ENCODE measurements around the gene INPP5A.
"Not testable (repeated sequence)": the region's sequence is repeated elsewhere in the genome, so short reads cannot be mapped to it uniquely, and the experiment has no call there.

Gene INPP5A

DNA sequence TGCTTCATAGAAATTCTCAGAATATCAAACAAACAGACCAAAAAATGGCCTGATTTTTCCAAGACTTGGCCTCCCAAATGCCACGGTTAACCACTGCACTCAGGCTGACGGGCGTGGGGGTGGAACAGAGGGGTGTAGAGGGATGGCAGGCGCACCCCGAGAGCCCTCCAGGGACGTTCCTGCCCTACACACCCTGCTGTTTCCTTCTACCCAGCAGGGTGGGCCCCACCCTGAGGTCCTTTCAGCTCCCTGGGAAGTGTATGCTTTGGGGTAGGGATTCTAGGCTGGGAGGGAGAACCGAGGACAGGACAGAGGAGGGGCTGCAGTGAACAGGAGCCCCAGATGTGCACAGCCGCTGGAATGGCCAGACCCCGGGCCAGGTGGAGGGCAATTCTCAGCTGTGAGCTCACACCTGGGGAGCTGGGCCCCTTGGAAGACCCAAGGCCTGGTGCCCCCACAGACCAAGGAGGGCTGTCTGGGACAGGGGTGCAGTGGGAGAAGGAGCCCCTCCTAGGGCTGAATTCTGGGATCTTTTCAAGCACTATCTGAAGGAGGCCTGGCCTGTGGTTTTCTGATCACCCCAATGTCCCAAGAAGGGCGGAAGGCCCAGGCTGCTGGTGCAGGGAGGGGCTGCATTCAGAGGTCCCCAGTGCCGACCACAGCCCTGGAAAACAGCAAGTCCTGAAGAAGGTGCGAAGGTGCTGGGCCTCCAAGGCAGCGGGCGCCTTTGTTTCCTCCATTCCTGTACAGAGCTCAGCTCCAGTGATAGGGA lies 32.9 kb upstream of the INPP5A start:
- DNase-seq (ENCODE audit: low read depth), result no peak

DNA sequence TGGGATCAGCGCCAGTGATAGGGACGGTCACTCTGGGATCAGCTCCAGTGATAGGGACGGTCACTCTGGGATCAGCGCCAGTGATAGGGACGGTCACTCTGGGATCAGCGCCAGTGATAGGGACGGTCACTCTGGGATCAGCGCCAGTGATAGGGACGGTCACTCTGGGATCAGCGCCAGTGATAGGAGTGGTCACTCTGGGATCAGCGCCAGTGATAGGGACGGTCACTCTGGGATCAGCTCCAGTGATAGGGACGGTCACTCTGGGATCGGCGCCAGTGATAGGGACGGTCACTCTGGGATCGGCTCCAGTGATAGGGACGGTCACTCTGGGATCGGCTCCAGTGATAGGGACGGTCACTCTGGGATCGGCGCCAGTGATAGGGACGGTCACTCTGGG lies 32.0 kb upstream of the INPP5A start:
- not testable (repeated sequence) for DNase-seq (ENCODE audit: low read depth)

DNA sequence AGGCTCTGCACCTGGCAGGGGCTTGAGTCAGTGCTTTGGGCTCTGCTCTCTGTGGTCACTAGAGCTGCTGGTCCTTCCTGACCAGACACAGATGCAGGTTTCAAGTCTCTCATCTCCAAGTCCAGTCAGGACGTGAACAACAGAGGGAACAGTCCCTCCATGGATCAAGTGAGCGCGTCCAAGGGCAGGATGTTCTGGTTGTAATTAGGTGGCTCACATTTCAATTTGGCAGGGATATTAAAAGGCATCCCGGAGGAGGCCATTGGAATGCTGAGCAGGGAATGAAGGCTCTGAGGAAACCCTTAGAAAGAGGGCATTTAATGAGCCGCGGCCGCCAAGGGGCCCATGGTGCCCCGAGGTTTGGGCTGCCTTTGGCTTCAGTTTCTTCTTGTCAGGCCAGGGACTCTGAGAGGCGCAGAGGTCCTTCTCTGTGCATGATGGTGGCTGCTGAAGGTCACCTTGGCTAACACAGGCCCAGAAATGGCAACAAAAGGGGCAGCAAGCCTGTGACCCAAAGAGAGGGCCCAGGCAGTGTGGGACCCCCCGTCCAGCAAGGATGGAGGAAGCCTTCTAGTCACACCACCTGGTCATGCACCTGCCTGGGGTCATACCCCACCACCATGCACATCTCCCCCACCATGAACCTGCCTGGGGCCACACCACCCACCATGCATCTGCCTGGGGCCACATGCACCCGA lies 30.7 kb upstream of the INPP5A start:
- DNase-seq (ENCODE audit: low read depth), result no peak

DNA sequence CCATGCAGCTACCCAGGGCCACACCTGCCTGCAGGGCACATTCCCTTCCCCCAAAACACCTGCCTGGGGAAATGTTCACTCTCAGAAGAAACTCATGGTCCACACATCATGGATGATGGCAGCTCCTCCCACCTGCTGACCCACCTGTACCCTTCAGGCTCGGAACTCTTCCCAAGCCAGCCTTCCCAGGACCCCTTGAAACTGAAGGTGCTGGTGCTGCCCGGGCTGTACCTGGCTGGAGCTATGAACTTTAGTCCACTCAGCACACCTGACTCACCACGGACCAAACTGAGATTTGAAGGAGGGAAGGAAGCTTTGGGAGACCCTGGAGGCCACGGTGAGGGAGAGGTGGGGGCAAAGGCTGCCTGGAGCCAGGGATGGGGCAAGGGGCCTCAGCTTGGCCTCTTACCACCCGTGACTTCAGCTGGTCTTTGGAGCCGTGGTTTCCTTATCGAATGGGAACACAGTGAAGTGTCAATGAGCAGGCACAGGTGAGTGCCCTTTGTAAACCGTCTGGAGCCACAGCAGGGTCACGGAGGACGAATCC lies 30.1 kb upstream of the INPP5A start:
- no peak for DNase-seq (ENCODE audit: low read depth)

DNA sequence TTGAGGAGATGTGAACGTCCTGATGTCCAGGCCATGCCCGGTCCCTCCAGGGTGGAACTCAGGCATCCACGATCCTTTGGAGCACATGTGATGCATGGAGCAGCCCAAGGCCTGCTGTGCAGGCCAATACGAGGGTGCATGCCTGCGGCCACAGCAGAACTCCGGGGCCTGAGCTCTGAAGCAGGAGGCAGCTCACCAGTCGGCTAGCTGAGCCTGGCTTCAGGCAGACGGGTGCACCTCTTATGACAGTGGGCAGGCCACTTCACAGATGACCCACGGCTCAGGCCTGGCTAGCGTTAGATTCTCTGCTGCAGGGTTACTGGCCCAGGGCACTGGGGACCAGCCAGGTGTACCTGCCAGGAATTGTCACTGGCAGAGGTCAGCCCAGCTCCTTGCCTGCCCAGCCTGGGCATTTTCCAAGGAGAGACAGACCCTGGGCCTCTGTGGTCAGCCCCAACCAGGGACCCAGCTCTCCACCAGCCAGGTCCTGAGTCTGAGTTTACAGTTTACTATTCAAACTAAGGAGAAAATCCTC lies 29.6 kb upstream of the INPP5A start:
- no peak for DNase-seq (ENCODE audit: low read depth)

DNA sequence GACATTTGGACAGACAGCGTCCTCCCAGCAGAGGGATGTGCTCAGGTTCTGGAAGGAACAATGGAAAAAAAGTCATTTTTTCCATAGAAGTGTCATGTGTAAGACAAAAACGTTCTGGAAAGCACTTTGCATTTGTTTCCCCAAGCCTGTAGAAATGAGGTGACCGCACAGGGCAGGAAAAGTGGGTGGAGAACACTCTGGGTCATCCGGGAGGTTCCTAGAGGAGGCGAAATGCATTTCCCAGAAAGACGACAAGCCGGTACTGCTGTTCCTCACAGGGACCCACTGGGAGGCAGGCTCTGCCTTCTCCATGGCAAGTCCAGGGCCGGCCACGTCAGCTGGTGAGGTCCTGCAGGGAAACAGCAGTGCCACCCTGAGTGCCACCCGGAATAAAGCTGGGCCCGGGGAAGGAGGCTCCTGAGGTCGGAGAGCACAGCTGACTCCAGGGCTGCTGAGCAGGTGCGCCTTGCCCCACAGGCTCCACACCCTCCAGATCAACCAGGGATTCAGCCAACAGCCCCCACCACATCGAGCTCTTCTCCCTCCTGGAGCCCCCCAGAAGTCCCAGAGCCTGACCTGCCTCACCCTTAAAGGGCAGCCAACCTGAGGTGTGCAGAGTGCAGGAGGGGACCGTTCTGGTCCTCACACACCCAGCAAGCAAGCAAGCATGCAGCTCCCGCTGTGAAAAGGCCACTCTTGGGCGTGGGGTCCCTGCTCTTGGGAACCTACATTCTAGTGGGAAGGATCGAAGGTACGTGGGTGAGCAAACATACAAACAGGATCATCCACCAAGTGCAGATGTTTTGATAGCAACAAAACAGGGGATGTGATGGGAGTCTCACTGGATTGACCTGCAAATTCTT lies 28.8 kb upstream of the INPP5A start:
- no peak for DNase-seq (ENCODE audit: low read depth)

DNA sequence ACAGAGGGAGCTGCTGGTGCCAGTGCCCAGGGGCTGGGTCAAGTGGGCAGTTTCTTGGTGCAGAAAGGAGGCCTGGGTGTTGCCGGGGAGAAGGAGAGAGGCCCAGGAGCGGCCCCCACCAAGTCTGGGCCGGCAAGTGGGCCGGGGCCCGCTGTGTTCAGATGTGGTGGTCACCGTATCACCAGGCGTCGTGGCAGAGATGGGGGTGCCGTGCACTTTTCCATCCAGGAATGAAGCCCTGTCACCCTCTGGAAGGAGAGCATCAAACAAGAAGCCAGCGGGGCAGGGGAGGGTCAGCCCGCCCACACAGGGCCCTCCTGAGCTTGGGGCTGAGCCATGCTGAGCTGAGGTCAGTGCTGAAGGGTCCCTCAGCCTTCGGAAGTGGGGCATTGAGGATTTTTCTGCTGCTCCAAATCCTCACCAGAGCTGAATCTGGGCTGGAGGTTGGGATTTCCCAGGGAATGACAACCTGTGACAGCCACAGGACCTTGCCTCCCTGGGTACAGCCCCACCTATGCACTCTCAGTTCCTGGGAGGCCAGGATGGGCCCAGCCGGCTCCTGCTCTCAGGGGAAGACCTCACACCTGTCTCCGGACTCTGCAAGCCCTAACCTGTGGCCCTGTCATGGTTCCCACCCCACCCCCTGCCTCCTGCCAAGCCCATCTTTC lies 27.9 kb upstream of the INPP5A start:
- DNase-seq (ENCODE audit: low read depth), result no peak

DNA sequence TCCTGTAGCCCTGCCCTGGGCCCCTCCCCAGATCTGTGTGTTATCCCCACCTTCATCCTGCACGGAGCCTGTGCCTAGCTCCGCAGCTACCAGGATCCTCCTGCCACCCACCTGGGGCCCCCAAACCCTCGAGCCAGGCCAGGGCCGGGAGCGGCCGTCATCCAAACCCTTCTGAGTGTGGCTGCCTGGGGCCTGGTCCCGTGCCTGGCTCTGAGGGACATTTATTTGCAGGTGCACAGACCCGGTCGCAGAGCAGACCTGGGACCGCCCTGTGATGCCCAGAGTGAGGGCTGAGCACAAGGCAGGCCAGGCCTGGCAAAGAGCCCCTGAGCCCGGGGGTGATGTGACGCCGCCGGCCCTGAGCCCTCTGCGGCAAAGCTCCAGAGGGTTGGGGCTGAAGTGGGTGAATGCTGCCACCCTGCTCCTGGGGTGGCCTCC lies 27.4 kb upstream of the INPP5A start:
- no peak for DNase-seq (ENCODE audit: low read depth)

DNA sequence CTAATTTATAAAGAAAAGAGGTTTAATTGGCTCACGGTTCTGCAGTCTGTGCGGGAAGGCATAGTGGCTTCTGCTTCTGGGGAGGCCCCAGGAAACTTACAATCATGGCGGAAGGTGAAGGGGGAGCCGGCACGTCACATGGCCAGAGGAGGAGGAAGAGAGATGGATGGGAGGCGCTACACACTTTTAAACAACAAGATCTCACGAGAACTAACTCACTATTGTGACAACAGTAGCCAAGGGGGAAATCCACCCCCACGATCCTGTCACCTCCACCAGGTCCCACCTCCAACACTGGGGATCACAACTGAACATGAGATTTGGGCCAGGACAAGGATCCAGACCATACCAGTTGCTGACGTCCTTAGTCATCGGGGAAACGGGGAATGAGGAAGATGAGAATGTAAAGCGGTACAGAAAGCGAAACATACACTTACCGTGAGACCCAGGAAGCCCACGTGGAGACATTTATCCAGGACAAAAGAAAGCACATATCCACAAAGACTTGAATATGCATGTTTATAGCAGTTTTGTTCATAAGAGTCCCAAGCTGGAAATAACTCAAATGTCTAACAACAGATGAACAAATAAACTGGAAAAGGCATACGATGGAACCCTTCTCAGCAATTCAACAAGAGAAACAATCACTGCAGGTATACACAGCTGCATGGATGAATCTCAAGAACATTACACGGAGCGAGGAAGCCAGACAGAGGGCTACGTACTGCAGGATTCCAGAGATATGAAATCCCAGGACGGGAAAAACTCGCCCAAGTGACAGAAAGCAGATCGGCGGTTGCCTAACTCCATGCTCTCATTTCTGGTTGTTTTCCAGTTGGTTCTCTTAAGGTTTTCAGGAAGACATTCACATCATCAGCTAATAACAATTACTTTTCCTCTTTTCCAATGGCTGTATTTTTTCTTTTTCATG lies 26.2 kb upstream of the INPP5A start:
- DNase-seq (ENCODE audit: low read depth), result no peak

DNA sequence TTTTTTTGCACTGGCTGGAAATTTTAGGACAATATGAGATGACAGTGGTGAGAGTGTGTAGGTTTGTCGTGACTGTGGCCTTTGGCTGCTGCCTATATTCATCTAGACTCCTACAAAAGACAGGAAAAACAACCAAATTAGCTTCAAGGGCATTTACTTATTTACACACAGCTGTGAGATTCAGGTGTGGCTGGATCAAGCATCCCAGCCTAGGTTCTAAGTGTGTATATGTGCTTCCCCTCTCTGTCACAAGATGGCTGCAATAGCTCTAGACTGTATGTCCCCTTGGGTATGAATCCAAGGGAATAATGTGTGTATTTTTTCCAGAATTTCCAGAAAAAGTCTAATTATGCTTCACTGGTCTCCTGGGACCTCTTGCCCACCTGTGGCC lies 25.5 kb upstream of the INPP5A start:
- no peak for DNase-seq (ENCODE audit: low read depth)

DNA sequence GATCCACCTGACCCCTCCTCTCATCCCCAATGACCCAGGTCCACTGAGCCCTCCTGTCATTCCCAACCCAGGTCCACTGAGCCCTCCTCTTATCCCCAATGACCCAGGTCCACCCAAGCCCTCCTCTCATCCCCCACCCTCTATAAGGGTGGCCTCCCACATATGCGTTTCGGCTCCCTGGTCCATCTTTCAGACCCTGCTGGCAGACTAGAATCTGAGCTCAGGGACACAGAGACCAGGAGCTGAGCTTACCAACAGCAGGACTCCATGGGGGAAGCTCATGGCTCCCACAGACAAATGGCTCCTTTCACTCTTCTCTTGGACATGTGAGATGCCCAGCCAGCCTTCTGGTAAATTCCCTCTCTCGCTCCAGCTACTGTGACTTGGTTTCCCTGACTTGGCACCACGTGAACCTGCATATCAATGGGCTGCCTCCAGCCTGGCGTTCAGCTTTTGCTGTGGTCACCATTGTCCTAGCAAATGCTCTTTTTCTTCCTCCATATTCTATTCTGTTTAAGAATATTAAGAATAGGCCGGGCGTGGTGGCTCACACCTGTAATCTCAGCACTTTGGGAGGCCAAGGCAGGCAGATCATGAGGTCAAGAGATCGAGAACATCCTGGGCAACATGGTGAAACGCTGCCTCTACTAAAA lies 24.8 kb upstream of the INPP5A start:
- no peak for DNase-seq (ENCODE audit: low read depth)

DNA sequence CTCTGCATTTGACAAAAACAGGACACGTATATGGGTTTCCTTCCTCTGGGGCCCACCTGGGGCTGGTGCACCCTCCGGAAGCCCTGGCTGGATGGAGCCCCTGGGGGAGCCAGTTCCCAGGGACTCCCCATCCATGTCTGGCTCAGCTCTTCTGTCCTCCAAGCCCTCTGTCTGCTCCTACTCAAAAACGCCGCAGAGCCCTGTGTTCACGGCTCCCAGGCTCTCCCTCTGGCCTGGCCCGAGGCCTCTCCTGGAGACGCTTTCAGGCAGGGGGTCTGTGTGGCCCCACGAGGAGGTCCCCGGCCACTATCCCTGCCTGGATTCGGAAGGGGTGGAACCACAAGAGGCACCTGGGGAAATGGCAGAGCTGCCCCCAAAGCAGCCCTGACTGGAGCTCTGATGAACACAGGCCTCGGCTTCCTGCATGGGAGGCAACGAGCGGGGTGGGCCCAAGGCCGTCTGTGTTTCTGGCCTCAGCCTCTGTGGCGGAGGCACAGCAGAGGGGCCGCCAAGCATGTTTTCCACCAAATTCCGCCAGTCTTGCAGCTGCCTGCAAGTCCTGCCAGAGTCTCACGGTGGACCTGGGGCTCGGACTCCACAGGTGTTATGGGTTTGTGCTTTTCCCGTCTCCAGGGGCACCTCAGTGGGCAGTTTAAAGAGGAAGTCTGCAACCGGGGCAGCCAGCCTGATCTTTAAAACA lies 22.6 kb upstream of the INPP5A start:
- no peak for DNase-seq (ENCODE audit: low read depth)

DNA sequence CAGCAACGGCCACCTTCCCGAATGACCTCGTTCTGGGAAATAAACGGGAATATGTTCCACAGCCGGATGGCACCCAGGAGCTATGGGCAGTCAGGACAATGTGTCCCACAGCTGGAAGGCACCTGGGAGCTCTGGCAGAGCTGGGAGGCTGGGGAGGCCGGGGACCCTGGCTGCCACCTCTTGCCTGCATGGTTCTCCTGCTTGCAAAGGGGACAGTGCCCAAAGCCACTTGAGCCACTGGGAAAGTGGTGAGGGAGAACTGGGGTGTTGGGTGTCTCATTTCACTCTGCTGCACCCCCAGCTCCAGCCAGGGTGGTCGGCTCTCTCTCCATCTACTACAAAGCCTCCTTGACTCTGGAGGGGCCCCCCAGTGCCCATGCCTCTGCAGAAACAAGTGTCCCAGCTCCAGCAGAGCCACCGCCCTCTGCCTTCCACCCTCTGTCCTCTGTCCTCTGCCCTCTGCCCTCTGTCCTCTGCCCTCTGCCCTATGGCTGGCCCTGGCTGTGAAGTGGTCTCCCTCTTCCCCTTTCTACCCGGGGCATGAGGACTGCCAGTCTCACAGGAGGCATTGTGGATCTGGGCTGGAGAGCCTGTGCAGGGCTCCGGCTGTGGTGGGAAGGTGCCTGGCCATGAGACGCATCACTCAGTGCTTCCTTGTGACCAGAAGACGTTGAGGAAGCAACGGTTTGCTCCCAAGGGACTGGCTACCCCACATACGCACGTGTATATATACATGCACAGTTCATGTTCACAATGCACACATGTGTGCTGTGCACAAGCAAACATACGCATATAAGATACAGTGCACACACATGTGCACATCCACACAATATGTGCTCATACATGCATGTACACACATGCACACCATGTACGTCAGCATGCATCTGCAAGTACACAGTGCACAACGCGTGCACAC lies 21.5 kb upstream of the INPP5A start:
- DNase-seq (ENCODE audit: low read depth), result no peak

DNA sequence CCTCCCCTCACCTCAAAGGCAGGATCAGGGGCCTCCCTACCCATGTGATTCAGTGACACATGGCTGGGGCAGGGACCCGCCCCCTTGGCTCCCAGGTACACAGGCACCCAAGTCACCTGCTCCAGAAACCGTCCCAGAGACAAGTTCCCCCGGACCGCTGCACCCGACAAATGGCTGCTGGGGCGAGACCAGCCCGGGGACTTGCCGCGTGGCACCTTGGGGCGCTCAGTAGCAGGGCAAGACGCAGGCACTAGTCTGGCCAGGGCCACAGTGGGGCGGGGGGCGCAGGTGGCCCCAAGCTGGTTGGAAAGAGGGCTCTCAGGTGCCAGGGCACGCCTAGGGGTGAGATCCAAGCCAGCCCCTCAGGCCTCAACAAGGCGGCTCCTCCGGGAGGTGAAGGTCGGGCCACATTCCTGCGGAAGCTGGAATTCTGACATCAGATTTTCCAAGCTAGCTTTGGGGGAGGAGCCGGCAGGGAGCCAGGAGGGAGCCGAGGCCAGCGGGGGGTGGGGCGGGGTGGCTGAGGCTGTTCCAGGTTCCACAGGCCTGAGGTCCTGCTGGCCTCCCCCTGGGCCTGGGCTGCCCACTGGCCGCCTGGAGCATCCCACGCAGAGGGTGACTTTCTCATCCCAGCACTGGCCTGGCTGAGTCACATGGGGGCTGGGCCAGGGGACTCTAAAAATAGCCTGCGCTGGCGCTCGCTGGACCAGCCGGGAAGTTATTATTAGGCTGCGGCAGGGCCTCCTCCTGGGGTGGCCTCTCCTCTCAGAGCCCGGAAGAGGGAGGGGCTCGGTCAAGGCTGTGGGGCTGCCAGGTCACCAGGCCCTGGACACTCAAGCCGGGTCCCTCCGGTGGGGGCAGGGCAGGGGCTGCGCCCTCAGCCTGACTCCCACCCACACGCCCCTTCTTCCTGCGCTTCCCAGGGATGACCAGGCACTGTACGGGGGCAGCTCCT lies 20.5 kb upstream of the INPP5A start:
- no peak for DNase-seq (ENCODE audit: low read depth)

DNA sequence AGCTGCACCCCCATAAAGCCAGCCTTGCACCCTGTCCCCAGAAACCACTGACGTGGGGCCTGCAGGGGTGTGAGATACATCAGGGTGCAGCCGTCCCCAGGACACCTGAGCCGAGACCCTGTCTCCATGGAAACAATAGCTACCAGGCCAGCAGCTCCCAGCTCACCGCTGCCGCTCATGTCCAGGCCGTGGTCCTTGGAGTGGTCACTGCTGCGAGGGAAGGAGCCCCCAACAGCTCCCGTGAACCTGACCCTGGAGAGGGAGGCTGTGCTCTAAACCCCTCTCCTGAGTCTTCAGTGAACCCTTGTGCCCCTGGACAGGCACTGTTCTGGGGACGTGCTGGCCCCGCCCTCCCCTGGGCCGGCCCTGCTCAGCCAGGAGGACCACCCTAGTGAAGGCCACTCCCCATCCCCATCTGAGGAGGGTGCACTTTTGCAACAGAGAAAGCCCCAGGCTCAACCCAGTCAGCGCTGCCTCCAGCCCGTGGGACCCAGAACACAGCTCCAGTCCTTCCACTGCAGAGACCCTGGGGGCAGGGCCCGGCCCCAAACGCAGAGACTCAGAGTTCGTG lies 19.6 kb upstream of the INPP5A start:
- DNase-seq (ENCODE audit: low read depth), result no peak

DNA sequence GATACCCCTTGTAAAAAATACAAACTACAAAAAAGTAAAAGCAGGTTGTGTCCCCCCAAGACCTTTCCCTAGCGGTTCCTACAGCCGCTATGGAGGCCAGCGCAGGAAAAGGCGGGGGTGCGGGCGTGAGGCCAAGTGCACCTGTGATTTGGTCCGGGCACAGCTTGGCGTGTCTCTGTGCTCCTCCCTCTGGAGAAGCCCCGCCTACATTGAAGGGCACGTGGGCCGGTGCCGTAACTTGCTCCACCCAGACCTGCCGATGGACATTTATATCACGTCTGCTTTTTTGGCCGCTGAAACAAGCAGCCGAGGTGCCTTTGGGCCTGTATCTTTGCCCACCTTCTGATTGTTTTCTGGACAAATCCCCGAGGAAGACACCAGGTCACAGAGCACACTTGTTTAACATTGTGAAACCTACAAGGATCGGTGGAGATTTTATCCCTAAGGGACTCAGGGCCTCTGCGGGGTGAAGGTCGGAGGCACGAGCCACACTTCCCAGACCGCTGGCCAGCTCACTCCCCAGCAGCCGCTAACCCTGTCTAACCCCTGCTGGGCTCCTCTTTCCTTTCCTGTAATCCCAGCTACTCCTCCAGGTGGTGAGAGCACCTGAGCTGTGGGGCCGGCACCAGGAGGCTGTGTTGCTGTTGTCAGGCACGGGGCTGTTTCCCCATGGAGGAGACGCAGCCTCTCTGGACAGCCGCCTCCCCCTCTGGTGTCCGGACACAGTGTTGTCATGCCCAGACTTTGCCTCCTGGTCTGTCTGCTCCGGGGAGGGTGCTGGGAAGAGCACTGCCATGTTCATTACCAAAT lies 18.8 kb upstream of the INPP5A start:
- DNase-seq (ENCODE audit: low read depth), result no peak

Data from stimulated activated CD8-positive, alpha-beta memory T cell treated with anti-CD3 and anti-CD28 coated beads, Interleukin-15, amount 100 ng/mL, for 24 hours (primary cell).